HEK293 (cell line): Measurements from ENCODE around the gene GMPR.

Source experiments
- CTCF ChIA-PET: fragments of 350-600 bp; formaldehyde crosslinking; extraction: SDS; loops from one replicate; lab custom pipeline; 2021; ENCODE audit warnings: antibody characterized with exemption; lab: Yijun Ruan, JAX
- POLR2A ChIA-PET: fragments of 300-600 bp; formaldehyde crosslinking; extraction: SDS; loops from one replicate; lab custom pipeline; 2020; ENCODE audit warnings: antibody characterized with exemption, inconsistent platforms; lab: Yijun Ruan, JAX
- H3K27ac ChIP-seq: fragments of 200-500 bp; sonication (Bioruptor generic); 2 replicates; pipeline ENCODE4 v1.5.1; 2014; ENCODE audit warnings: low read depth, low read length, control low read depth, inconsistent platforms; ENCODE audit errors: extremely low read depth
- H3K36me3 ChIP-seq, 2 experiments: fragments of 200-500 bp in 1 of 2; sonication (Bioruptor generic) in 1 of 2; 1 replicate in 1 of 2; 2 replicates in 1 of 2; pipeline ENCODE4 v1.5.1; 2014 to 2017; ENCODE audit warnings: inconsistent platforms in 2 of 2, low read length in 2 of 2; ENCODE audit not compliant: control insufficient read depth in 2 of 2, insufficient read depth in 1 of 2
- H3K4me1 ChIP-seq: fragments of 200-500 bp; sonication (Bioruptor generic); 2 replicates; pipeline ENCODE4 v1.5.1; 2014; ENCODE audit warnings: mild to moderate bottlenecking, low read length, inconsistent platforms; ENCODE audit not compliant: control insufficient read depth, insufficient read depth
- H3K4me3 ChIP-seq: 2 replicates; pipeline ENCODE4 v1.5.1; 2011; ENCODE audit warnings: low read depth, mild to moderate bottlenecking, control low read depth, low read length, moderate library complexity
- H3K9me3 ChIP-seq: fragments of 200-500 bp; sonication (Bioruptor generic); 2 replicates; pipeline ENCODE4 v1.5.1; 2014; ENCODE audit warnings: low read depth, low read length, inconsistent platforms; ENCODE audit not compliant: control insufficient read depth, insufficient read depth
- GFI1B ChIP-seq: fragments of 450-650 bp; formaldehyde crosslinking; IDR thresholded peaks from 2 replicates; pipeline ENCODE4 v1.5.1; 2016; ENCODE audit warnings: missing biosample characterization, missing genetic modification characterization
- GLIS2 ChIP-seq: fragments of 450-650 bp; formaldehyde crosslinking; IDR thresholded peaks from 2 replicates; pipeline ENCODE4 v1.5.1; 2016; ENCODE audit warnings: missing biosample characterization, missing genetic modification characterization
- PRDM1 ChIP-seq: fragments of 450-650 bp; formaldehyde crosslinking; IDR thresholded peaks from 2 replicates; pipeline ENCODE4; 2016; ENCODE audit warnings: missing biosample characterization, missing genetic modification characterization
- SP2 ChIP-seq: fragments of 450-650 bp; formaldehyde crosslinking; IDR thresholded peaks from 2 replicates; pipeline ENCODE4 v1.5.1; 2016; ENCODE audit warnings: missing biosample characterization, missing genetic modification characterization
- TRIM28 ChIP-seq: IDR thresholded peaks from 2 replicates; pipeline ENCODE4 v1.6.1; 2011; ENCODE audit warnings: low read length, control low read depth, borderline replicate concordance
- ZBTB17 ChIP-seq: fragments of 450-650 bp; formaldehyde crosslinking; IDR thresholded peaks from 2 replicates; pipeline ENCODE4 v1.5.1; 2016; ENCODE audit warnings: missing biosample characterization, missing genetic modification characterization
- ZBTB21 ChIP-seq: fragments of 450-650 bp; formaldehyde crosslinking; IDR thresholded peaks from 2 replicates; pipeline ENCODE4 v1.5.1; 2017; ENCODE audit warnings: missing biosample characterization, missing genetic modification characterization
- ZNF138 ChIP-seq: fragments of 450-650 bp; formaldehyde crosslinking; IDR thresholded peaks from 2 replicates; pipeline ENCODE4 v1.5.1; 2016; ENCODE audit warnings: missing biosample characterization, missing genetic modification characterization, borderline replicate concordance
- ZNF140 ChIP-seq: fragments of 450-650 bp; formaldehyde crosslinking; IDR thresholded peaks from 2 replicates; pipeline ENCODE4 v1.5.1; 2016; ENCODE audit warnings: missing biosample characterization, missing genetic modification characterization
- ZNF221 ChIP-seq: fragments of 450-650 bp; formaldehyde crosslinking; IDR thresholded peaks from 2 replicates; pipeline ENCODE4 v1.5.1; 2017; ENCODE audit warnings: missing biosample characterization, missing genetic modification characterization, borderline replicate concordance
- ZNF354C ChIP-seq: fragments of 450-650 bp; formaldehyde crosslinking; IDR thresholded peaks from 2 replicates; pipeline ENCODE4 v1.5.1; 2016; ENCODE audit warnings: missing biosample characterization, missing genetic modification characterization, low read depth, borderline replicate concordance
- ZNF426 ChIP-seq: fragments of 450-650 bp; formaldehyde crosslinking; IDR thresholded peaks from 2 replicates; pipeline ENCODE4 v1.5.1; 2017; ENCODE audit warnings: missing biosample characterization, missing genetic modification characterization, mild to moderate bottlenecking, inconsistent platforms, moderate library complexity
- ZNF473 ChIP-seq: fragments of 450-650 bp; formaldehyde crosslinking; IDR thresholded peaks from 2 replicates; pipeline ENCODE4 v1.5.1; 2017; ENCODE audit warnings: missing biosample characterization, missing genetic modification characterization
- ZNF488 ChIP-seq: fragments of 450-650 bp; formaldehyde crosslinking; IDR thresholded peaks from 2 replicates; pipeline ENCODE4 v1.5.1; 2016; ENCODE audit warnings: missing biosample characterization, missing genetic modification characterization
- ZNF555 ChIP-seq: fragments of 450-650 bp; formaldehyde crosslinking; conservative IDR thresholded peaks from 2 replicates; pipeline ENCODE4 v1.5.1; 2017; ENCODE audit warnings: missing biosample characterization, mild to moderate bottlenecking, missing genetic modification characterization, inconsistent platforms
- ZNF621 ChIP-seq: fragments of 450-650 bp; formaldehyde crosslinking; IDR thresholded peaks from 2 replicates; pipeline ENCODE4 v1.5.1; 2017; ENCODE audit warnings: missing biosample characterization, missing genetic modification characterization
- ZNF654 ChIP-seq: fragments of 450-650 bp; formaldehyde crosslinking; IDR thresholded peaks from 2 replicates; pipeline ENCODE4 v1.5.1; 2016; ENCODE audit warnings: low read depth, missing biosample characterization, missing genetic modification characterization
- ZNF660 ChIP-seq: fragments of 450-650 bp; IDR thresholded peaks from 2 replicates; pipeline ENCODE4 v1.5.1; 2018; ENCODE audit warnings: missing biosample characterization, mild to moderate bottlenecking, missing genetic modification characterization
- ZNF670 ChIP-seq: fragments of 450-650 bp; formaldehyde crosslinking; IDR thresholded peaks from 2 replicates; pipeline ENCODE4 v1.5.1; 2016; ENCODE audit warnings: missing biosample characterization, missing genetic modification characterization, low read depth
- ZNF677 ChIP-seq: fragments of 450-650 bp; IDR thresholded peaks from 2 replicates; pipeline ENCODE4 v1.5.0; 2018; ENCODE audit warnings: missing biosample characterization, mild to moderate bottlenecking, missing genetic modification characterization, moderate library complexity
- ZXDB ChIP-seq: fragments of 450-650 bp; formaldehyde crosslinking; IDR thresholded peaks from 2 replicates; pipeline ENCODE4 v1.5.1; 2016; ENCODE audit warnings: missing biosample characterization, missing genetic modification characterization
- TF ChIP-seq, protein P1 (sequence below): fragments of 450-650 bp; formaldehyde crosslinking; IDR thresholded peaks from 2 replicates; pipeline ENCODE4 v1.5.1; 2017; ENCODE audit warnings: missing biosample characterization, missing genetic modification characterization
- TF ChIP-seq, protein P2 (sequence below): fragments of 450-650 bp; formaldehyde crosslinking; IDR thresholded peaks from 2 replicates; pipeline ENCODE4 v1.5.1; 2017; ENCODE audit warnings: missing biosample characterization, missing genetic modification characterization
- TF ChIP-seq, protein P3 (sequence below): fragments of 450-650 bp; formaldehyde crosslinking; IDR thresholded peaks from 2 replicates; pipeline ENCODE4 v1.5.1; 2017; ENCODE audit warnings: missing biosample characterization, missing genetic modification characterization
- TF ChIP-seq, protein P4 (sequence below): fragments of 450-650 bp; formaldehyde crosslinking; IDR thresholded peaks from 2 replicates; pipeline ENCODE4 v1.5.1; 2016; ENCODE audit warnings: missing biosample characterization, missing genetic modification characterization
- TF ChIP-seq, protein P5 (sequence below): fragments of 450-650 bp; formaldehyde crosslinking; IDR thresholded peaks from 2 replicates; pipeline ENCODE4 v1.5.0; 2017; ENCODE audit warnings: missing biosample characterization, missing genetic modification characterization, borderline replicate concordance

Gene GMPR

DNA sequence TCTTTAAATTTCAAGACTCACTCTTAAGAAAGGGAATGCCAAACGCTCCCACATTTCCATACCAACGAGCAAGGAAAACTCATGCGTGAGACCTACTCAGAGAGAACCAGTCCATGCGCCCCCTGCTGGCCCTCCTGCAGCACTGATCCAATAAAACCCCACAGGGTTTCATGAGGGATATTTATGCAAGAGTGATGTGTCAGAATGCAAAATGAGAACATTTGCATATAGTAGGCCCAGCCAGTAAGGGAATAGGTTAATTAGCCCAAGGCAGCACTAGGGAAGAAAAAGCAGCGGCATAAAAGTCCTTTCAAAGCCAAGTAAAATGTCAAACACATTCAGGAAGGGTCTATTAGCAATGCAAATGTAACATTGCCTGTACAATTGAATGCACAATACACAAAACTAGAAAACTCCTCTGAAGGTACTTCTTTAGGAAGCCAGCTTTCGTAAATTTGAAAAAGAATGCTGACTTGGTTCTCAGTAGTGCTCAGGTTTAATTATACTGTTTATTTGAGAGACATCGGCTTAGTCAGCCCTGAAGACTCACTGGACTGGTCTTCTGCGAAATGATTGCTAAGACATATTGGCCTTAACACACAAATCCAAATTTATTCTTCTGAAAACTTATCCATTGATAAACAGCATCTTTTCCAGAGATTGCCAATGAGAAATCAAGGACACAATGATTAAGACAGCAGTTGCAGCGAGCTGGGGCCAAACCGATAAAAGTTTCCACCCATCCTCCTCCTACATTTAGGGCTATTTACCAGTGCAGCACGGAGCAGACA lies 93.2 kb downstream of the GMPR start:
- ChIA-PET CTCF (interaction anchor here (0.5 to 4.7 kb wide), 57 partner anchors 11 to 1387 kb away, joined by 3 to 86 read pairs (median 4); partner anchors contain the start of gene ATXN1), POLR2A (interaction anchor here (1.0 kb wide), 1 partner anchor 430 kb away, joined by 3 read pairs; the partner anchor contains the start of gene ATXN1)
- no peak overlapping the region for H3K4me3 ChIP-seq
- H3K36me3 ChIP-seq, result peaks cover 0 to 11% of the 10 kb centered on the region in 2 experiments; a peak in 1 of 3 replicates
- H3K4me1 ChIP-seq, result no peaks in the 10 kb centered on the region
- H3K9me3 ChIP-seq, result no peaks in the 10 kb centered on the region
- H3K27ac ChIP-seq, result no peak overlapping the region
- no peak for TF ChIP-seq ZNF488 (tag by site-specific recombination)
- no peak for TF ChIP-seq ZNF354C (tag by site-specific recombination)
- TF ChIP-seq ZBTB17 (tag by site-specific recombination), result 0 out of 2 replicates have a peak, but pooled peaks have one; percentile 30
- no peak for TF ChIP-seq GLIS2 (tag by site-specific recombination)
- no peak for TF ChIP-seq ZNF677
- TF ChIP-seq ZNF138 (tag by site-specific recombination), result no peak
- TF ChIP-seq ZXDB (tag by site-specific recombination), result no peak
- TF ChIP-seq, protein P1, sequence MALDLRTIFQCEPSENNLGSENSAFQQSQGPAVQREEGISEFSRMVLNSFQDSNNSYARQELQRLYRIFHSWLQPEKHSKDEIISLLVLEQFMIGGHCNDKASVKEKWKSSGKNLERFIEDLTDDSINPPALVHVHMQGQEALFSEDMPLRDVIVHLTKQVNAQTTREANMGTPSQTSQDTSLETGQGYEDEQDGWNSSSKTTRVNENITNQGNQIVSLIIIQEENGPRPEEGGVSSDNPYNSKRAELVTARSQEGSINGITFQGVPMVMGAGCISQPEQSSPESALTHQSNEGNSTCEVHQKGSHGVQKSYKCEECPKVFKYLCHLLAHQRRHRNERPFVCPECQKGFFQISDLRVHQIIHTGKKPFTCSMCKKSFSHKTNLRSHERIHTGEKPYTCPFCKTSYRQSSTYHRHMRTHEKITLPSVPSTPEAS (tag by site-specific recombination), result no peak
- TF ChIP-seq ZNF555, result no peak
- TF ChIP-seq, protein P2, sequence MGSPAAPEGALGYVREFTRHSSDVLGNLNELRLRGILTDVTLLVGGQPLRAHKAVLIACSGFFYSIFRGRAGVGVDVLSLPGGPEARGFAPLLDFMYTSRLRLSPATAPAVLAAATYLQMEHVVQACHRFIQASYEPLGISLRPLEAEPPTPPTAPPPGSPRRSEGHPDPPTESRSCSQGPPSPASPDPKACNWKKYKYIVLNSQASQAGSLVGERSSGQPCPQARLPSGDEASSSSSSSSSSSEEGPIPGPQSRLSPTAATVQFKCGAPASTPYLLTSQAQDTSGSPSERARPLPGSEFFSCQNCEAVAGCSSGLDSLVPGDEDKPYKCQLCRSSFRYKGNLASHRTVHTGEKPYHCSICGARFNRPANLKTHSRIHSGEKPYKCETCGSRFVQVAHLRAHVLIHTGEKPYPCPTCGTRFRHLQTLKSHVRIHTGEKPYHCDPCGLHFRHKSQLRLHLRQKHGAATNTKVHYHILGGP (tag by site-specific recombination), result no peak
- TF ChIP-seq, protein P3, sequence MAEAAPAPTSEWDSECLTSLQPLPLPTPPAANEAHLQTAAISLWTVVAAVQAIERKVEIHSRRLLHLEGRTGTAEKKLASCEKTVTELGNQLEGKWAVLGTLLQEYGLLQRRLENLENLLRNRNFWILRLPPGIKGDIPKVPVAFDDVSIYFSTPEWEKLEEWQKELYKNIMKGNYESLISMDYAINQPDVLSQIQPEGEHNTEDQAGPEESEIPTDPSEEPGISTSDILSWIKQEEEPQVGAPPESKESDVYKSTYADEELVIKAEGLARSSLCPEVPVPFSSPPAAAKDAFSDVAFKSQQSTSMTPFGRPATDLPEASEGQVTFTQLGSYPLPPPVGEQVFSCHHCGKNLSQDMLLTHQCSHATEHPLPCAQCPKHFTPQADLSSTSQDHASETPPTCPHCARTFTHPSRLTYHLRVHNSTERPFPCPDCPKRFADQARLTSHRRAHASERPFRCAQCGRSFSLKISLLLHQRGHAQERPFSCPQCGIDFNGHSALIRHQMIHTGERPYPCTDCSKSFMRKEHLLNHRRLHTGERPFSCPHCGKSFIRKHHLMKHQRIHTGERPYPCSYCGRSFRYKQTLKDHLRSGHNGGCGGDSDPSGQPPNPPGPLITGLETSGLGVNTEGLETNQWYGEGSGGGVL (tag by site-specific recombination), result no peak
- no peak for TF ChIP-seq ZNF221 (tag by site-specific recombination)
- TF ChIP-seq, protein P4, sequence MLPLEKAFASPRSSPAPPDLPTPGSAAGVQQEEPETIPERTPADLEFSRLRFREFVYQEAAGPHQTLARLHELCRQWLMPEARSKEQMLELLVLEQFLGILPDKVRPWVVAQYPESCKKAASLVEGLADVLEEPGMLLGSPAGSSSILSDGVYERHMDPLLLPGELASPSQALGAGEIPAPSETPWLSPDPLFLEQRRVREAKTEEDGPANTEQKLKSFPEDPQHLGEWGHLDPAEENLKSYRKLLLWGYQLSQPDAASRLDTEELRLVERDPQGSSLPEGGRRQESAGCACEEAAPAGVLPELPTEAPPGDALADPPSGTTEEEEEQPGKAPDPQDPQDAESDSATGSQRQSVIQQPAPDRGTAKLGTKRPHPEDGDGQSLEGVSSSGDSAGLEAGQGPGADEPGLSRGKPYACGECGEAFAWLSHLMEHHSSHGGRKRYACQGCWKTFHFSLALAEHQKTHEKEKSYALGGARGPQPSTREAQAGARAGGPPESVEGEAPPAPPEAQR (tag by site-specific recombination), result no peak
- no peak for TF ChIP-seq ZNF473 (tag by site-specific recombination)
- TF ChIP-seq PRDM1 (tag by site-specific recombination), result peak; percentile 69
- no peak for TF ChIP-seq ZNF140 (tag by site-specific recombination)
- TF ChIP-seq TRIM28, result no peak
- TF ChIP-seq ZNF670, result no peak
- TF ChIP-seq, protein P5, sequence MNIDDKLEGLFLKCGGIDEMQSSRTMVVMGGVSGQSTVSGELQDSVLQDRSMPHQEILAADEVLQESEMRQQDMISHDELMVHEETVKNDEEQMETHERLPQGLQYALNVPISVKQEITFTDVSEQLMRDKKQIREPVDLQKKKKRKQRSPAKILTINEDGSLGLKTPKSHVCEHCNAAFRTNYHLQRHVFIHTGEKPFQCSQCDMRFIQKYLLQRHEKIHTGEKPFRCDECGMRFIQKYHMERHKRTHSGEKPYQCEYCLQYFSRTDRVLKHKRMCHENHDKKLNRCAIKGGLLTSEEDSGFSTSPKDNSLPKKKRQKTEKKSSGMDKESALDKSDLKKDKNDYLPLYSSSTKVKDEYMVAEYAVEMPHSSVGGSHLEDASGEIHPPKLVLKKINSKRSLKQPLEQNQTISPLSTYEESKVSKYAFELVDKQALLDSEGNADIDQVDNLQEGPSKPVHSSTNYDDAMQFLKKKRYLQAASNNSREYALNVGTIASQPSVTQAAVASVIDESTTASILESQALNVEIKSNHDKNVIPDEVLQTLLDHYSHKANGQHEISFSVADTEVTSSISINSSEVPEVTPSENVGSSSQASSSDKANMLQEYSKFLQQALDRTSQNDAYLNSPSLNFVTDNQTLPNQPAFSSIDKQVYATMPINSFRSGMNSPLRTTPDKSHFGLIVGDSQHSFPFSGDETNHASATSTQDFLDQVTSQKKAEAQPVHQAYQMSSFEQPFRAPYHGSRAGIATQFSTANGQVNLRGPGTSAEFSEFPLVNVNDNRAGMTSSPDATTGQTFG, result no peak
- TF ChIP-seq ZNF426 (tag by site-specific recombination), result no peak
- TF ChIP-seq ZBTB21 (tag by site-specific recombination), result no peak
- peak; percentile 65 for TF ChIP-seq ZNF654 (tag by site-specific recombination)
- no peak for TF ChIP-seq GFI1B
- TF ChIP-seq ZNF660, result peak; percentile 99
- no peak for TF ChIP-seq ZNF621 (tag by site-specific recombination)
- TF ChIP-seq SP2 (tag by site-specific recombination), result no peak
